ENCODE data around the gene KLHL1. TPM values are rescaled to one million over a fixed set of nuclear protein-coding genes. Genes with fewer than 3 reads are reported as not detected.

KLHL1 gene
- total RNA-seq, 4 donors from 2014 or later: not detected

DNA sequence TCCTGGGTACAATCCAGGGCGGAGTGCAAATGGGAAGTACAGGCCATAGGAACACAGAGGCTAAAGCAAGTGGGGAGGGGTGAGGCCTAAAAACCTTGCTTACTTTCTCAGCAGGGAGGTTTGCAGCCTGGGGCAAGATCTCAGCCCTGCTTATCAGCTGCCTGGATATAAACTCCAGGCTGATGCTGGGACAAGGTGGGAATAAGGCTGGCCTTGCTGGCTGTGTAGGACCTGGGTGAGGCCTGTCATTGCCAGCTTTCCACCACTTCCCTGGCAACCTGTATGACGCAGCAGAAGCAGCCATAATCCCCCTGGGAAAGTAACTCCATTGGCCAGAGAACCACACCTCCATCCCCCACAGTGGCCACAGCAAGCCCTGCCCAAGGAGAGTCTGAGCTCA is 279.7 kb downstream of the KLHL1 start:
- TF ChIP-seq POLR2A (IDR thresholded peaks at IDR 0.05) (no peak), EP300 (IDR thresholded peaks at IDR 0.05) (no peak)
- TF ChIP-seq, protein P1, sequence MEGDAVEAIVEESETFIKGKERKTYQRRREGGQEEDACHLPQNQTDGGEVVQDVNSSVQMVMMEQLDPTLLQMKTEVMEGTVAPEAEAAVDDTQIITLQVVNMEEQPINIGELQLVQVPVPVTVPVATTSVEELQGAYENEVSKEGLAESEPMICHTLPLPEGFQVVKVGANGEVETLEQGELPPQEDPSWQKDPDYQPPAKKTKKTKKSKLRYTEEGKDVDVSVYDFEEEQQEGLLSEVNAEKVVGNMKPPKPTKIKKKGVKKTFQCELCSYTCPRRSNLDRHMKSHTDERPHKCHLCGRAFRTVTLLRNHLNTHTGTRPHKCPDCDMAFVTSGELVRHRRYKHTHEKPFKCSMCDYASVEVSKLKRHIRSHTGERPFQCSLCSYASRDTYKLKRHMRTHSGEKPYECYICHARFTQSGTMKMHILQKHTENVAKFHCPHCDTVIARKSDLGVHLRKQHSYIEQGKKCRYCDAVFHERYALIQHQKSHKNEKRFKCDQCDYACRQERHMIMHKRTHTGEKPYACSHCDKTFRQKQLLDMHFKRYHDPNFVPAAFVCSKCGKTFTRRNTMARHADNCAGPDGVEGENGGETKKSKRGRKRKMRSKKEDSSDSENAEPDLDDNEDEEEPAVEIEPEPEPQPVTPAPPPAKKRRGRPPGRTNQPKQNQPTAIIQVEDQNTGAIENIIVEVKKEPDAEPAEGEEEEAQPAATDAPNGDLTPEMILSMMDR (IDR thresholded peaks at IDR 0.05): no peak
- H3K27ac ChIP-seq: no peak overlapping the region
- peaks cover 0 to 6% (median 0%) of the 10 kb centered on the region in 4 donors for H3K9me3 ChIP-seq
- H3K4me1 ChIP-seq: no peaks in the 10 kb centered on the region
- no peak for DNase-seq (ENCODE audit: low spot score in 2 of 2)
- H3K27me3 ChIP-seq: no peaks in the 10 kb centered on the region
- H3K36me3 ChIP-seq: no peaks in the 10 kb centered on the region
- WGBS, 2 donors: 88 to 92% methylated on average over 2 of the region's 2 CpGs
- H3K4me3 ChIP-seq: no peak overlapping the region

DNA sequence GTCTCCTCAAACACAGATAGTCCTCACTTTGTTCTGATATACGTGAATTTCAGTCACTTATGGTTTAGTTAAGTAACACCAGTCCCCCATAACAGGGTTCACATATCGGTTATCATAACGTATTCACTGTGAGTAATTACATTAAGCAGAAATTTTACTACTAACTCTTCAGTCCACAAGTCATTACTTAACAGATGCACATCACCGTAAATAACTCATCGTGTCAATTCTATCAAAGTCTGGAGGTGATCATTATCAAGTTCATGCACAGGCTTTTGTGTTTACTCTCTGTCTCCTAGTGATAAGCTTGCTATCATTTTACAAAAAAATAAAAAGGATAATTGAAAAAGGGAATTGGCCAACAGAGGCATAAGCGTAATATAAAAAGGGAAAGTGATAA is 288.1 kb downstream of the KLHL1 start:
- H3K9me3 ChIP-seq: no peaks in the 10 kb centered on the region
- no peak overlapping the region for H3K27ac ChIP-seq
- no peaks in the 10 kb centered on the region for H3K36me3 ChIP-seq
- no peak for DNase-seq (ENCODE audit: low spot score in 2 of 2)
- no peaks in the 10 kb centered on the region for H3K4me1 ChIP-seq
- no peak for TF ChIP-seq EP300 (IDR thresholded peaks at IDR 0.05)
- TF ChIP-seq, protein P1 (IDR thresholded peaks at IDR 0.05): no peak
- TF ChIP-seq POLR2A (IDR thresholded peaks at IDR 0.05): no peak
- whole genome bisulfite sequencing, 2 donors: 81 to 87% methylated on average over 6 of the region's 6 CpGs
- no peaks in the 10 kb centered on the region for H3K27me3 ChIP-seq
- H3K4me3 ChIP-seq: no peak overlapping the region

DNA sequence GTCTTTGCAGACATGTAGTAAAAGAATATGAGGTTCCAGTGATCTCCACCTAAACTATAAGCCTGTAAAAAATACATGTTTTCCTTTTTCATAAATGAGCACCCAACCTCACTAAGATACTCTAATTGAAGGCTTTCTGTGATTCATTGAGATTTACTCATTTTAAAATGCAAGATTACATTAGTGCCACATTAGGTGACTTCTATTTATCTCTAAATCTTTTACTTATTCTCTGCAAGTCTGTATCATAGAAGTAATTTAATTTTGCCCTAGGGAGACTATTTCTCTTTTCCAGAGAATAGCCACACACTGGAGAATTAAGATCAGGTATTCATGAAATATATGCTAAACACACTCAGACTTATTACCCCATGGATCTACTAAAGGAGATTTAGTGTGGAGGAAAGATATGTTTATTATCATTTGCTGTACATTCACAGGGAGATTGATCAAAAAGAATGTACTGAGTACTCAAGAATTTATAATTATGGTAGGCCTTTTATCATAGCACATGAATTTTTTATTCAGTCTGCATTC is 290.9 kb downstream of the KLHL1 start:
- DNase-seq (ENCODE audit: low spot score in 2 of 2): no peak
- Histone ChIP-seq H3K4me1 (no peaks in the 10 kb centered on the region), H3K4me3 (no peak overlapping the region), H3K27me3 (no peaks in the 10 kb centered on the region), H3K27ac (no peak overlapping the region), H3K36me3 (no peaks in the 10 kb centered on the region), H3K9me3 (peaks cover 0 to 9% (median 2%) of the 10 kb centered on the region in 4 donors)
- TF ChIP-seq POLR2A (IDR thresholded peaks at IDR 0.05): no peak
- no peak for TF ChIP-seq EP300 (IDR thresholded peaks at IDR 0.05)
- TF ChIP-seq, protein P1 (IDR thresholded peaks at IDR 0.05): no peak

DNA sequence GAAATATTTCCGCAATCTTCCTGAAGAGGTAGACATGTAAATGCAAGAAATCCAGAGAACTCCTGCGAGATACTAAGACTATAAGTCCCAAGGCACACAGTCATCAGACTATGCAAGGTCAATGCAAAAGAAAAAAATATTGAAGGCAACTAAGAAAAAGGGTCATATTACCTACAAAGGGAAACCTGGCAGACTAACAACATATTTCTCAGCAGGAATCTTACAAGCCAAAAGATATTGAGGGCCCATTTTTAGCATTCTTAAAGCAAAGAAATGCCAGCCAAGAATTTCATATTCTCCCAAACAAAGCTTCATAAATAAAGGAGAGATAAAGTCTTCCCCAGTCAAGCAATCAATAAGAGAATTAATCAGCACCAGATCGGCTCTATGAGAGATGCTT is 299.1 kb downstream of the KLHL1 start:
- no peak for DNase-seq (ENCODE audit: low spot score in 2 of 2)
- Histone ChIP-seq H3K27me3 (no peaks in the 10 kb centered on the region), H3K36me3 (no peaks in the 10 kb centered on the region), H3K4me3 (no peak overlapping the region), H3K4me1 (no peaks in the 10 kb centered on the region), H3K9me3 (peaks cover 0 to 7% (median 1%) of the 10 kb centered on the region in 4 donors), H3K27ac (no peak overlapping the region)
- TF ChIP-seq POLR2A (IDR thresholded peaks at IDR 0.05) (no peak), EP300 (IDR thresholded peaks at IDR 0.05) (no peak)
- TF ChIP-seq, protein P1 (IDR thresholded peaks at IDR 0.05): no peak
- 85 to 86% methylated on average over 3 of the region's 3 CpGs for WGBS, 2 donors

DNA sequence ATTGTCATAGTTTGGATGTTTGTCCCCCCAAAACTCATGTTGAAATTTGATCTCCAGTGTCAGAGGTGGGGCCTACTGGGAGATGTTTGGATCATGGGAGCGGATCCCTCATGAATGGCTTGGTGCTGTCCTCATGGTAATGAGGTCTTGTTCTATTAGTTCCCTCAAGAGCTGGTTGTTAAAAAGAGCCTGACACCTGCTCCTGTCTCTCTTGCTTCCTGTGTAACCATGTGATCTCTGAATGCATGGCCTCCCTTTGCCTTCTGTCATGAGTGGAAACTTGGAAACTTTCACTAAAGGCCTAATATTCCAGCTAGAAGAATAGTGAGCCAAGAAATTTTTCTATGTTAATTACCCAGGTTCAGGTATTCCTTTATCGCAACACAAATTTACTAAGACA is 312.0 kb downstream of the KLHL1 start:
- WGBS, 2 donors: 95 to 97% methylated on average over 2 of the region's 2 CpGs
- H3K36me3 ChIP-seq: no peaks in the 10 kb centered on the region
- no peaks in the 10 kb centered on the region for H3K4me1 ChIP-seq
- no peak for DNase-seq (ENCODE audit: low spot score in 2 of 2)
- H3K4me3 ChIP-seq: no peak overlapping the region
- H3K27me3 ChIP-seq: no peaks in the 10 kb centered on the region
- TF ChIP-seq, protein P1 (IDR thresholded peaks at IDR 0.05): no peak
- no peak for TF ChIP-seq POLR2A (IDR thresholded peaks at IDR 0.05)
- no peak for TF ChIP-seq EP300 (IDR thresholded peaks at IDR 0.05)
- H3K27ac ChIP-seq: no peak overlapping the region
- H3K9me3 ChIP-seq: no peaks in the 10 kb centered on the region
